HepG2 (cell line): ENCODE measurements around the gene CBFA2T2. TPM values are rescaled to one million over a fixed set of nuclear protein-coding genes. Genes with fewer than 3 reads are reported as not detected.

Experiments
- FOXO1 ChIP-seq: sonication (generic); formaldehyde crosslinking; IDR thresholded peaks from 2 replicates; pipeline ENCODE4 v1.4.0; 2020; ENCODE audit warnings: missing genetic modification reagents
- HNRNPL ChIP-seq: fragments of 200-400 bp; formaldehyde crosslinking; IDR thresholded peaks from 2 replicates; pipeline ENCODE4 v1.6.1; 2017; ENCODE audit warnings: mild to moderate bottlenecking, low read depth, low read length
- KAT7 ChIP-seq: IDR thresholded peaks from 2 replicates; pipeline ENCODE4 v1.6.1; 2018; ENCODE audit warnings: borderline replicate concordance, missing compliant biosample characterization
- MBNL3 ChIP-seq: fragments of 250-450 bp; sonication (Bioruptor Pico); conservative IDR thresholded peaks from 2 replicates; pipeline ENCODE4 v1.8.0; 2022; ENCODE audit warnings: mild to moderate bottlenecking, inconsistent platforms
- MEF2D ChIP-seq: sonication (generic); formaldehyde crosslinking; IDR thresholded peaks from 2 replicates; pipeline ENCODE4 v1.5.1; 2020; ENCODE audit warnings: mild to moderate bottlenecking, missing genetic modification reagents
- SMARCC2 ChIP-seq: fragments of 450-650 bp; IDR thresholded peaks from 2 replicates; pipeline ENCODE4 v1.6.1; 2017; ENCODE audit warnings: antibody characterized with exemption, mild to moderate bottlenecking
- STAT5B ChIP-seq: sonication (generic); formaldehyde crosslinking; IDR thresholded peaks from 2 replicates; pipeline ENCODE4 v1.4.0; 2020; ENCODE audit warnings: missing genetic modification reagents
- TSC22D2 ChIP-seq: sonication (generic); formaldehyde crosslinking; IDR thresholded peaks from 2 replicates; pipeline ENCODE4 v1.5.1; 2020; ENCODE audit warnings: missing genetic modification reagents, mild to moderate bottlenecking, borderline replicate concordance
- YEATS2 ChIP-seq: sonication (generic); formaldehyde crosslinking; IDR thresholded peaks from 2 replicates; pipeline ENCODE4 v1.4.0; 2020; ENCODE audit warnings: missing genetic modification reagents, borderline replicate concordance
- ZIK1 ChIP-seq: sonication (generic); formaldehyde crosslinking; IDR thresholded peaks from 2 replicates; pipeline ENCODE4 v1.5.0; 2020; ENCODE audit warnings: mild to moderate bottlenecking, low read depth, missing genetic modification reagents, borderline replicate concordance
- ZNF382 ChIP-seq: sonication (generic); formaldehyde crosslinking; IDR thresholded peaks from 2 replicates; pipeline ENCODE4 v1.5.0; 2020; ENCODE audit warnings: missing genetic modification reagents, mild to moderate bottlenecking, borderline replicate concordance
- ZNF614 ChIP-seq: IDR thresholded peaks from 2 replicates; pipeline ENCODE4 v1.6.1; 2018; ENCODE audit warnings: missing biosample characterization, missing genetic modification reagents, inconsistent platforms, borderline replicate concordance
- polyA plus RNA-seq, 8 experiments: library from polyadenylated mRNA; depleted of rRNA in 3 of 8; stranded (reverse) in 7 of 8; unstranded in 1 of 8; fragments of >200 nt; fragmentation: Illumina TruSeq in 4 of 8; extraction: Trizol in 4 of 8; gene quantifications; 2 replicates each; pipeline versions ENCODE4 v1.2.1 to v1.2.3, GENCODE V29; 2011 to 2016; ENCODE audit warnings: low read depth in 4 of 8, missing spikeins in 1 of 8, mixed read lengths in 1 of 8; ENCODE audit not compliant: insufficient read depth in 1 of 8
- total RNA-seq, 5 experiments: library from RNA; depleted of rRNA; stranded (reverse); fragments of >200 nt; fragmentation: Illumina TruSeq; extraction: Trizol; gene quantifications; 2 replicates each; pipeline ENCODE4 v1.2.3, GENCODE V29; 2016; ENCODE audit warnings: low read depth in 1 of 5
- TF ChIP-seq, protein P1 (sequence below): sonication (generic); formaldehyde crosslinking; IDR thresholded peaks from 2 replicates; pipeline ENCODE4 v1.4.0; 2020; ENCODE audit warnings: low read depth, mild to moderate bottlenecking, missing genetic modification reagents
- TF ChIP-seq, protein P2 (sequence below): IDR thresholded peaks from 2 replicates; pipeline ENCODE4 v1.6.1; 2016
- TF ChIP-seq, protein P3 (sequence below): sonication (generic); formaldehyde crosslinking; IDR thresholded peaks from 2 replicates; pipeline ENCODE4 v1.8.1; 2023; ENCODE audit warnings: mild to moderate bottlenecking, missing genetic modification reagents, borderline replicate concordance
- TF ChIP-seq, protein P4 (sequence below): sonication (generic); formaldehyde crosslinking; IDR thresholded peaks from 2 replicates; pipeline ENCODE4 v1.4.0; 2020; ENCODE audit warnings: missing genetic modification reagents
- TF ChIP-seq, protein P5 (sequence below): sonication (generic); formaldehyde crosslinking; IDR thresholded peaks from 2 replicates; pipeline ENCODE4 v1.4.0; 2020; ENCODE audit warnings: missing genetic modification reagents; ENCODE audit errors: not compliant biosample characterization
- TF ChIP-seq, protein P6 (sequence below): IDR thresholded peaks from 2 replicates; pipeline ENCODE4 v1.6.1; 2016; ENCODE audit warnings: low read depth, missing genetic modification reagents, missing compliant biosample characterization
- TF ChIP-seq, protein P7 (sequence below): sonication (generic); formaldehyde crosslinking; IDR thresholded peaks from 2 replicates; pipeline ENCODE4 v1.4.0; 2020; ENCODE audit warnings: missing genetic modification reagents

Gene CBFA2T2
- total and polyA plus RNA-seq, 2 of the 13 experiments (the other 11 are each of a cell fraction or from before 2014, with no cell fraction given) = 6.3 to 21.2 TPM

DNA sequence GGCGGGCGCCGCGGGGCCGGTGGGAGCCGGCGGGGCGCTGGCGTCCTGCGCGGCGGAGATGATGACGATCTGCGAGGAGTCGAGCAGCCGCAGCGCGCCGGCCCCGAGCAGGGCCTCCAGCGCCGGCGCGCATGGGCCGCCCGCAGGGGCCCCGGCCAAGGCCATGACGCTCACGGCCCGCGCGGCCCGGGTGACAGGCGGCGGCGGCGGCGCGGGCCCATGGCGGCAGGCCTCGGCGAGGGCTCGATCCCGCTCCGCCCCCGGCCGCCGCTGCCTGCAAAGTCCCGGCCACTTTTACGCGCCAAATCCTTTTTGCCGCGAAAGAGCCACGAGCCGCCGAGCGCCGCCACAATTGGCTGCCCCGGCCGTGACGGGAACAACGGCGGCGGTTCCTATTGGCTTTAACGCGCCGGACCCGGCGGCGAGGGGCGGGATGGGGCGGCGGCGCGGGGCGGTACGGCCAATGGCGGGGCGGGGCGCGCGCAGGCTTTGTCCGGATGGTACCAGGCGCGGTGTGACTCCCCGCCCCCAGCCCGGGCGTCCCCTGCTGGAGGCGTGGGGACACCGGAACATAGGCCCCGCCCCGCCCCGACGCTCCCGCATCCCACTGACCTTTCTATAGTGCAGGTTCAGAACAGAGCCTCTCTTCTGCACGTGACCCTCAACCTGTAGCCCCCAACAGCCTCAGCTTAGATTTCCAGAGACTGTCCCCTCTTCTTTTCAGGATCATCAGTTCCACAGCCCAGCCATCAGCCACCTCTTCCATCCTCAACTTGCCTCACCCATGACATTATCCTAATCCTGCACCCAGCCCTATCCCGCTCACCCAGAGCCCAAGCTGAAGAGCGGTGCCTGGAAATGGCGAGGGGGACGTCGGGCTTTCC, 196.4 kb downstream of the CBFA2T2 start, which contains the start of gene E2F1 (continued):
- TF ChIP-seq, protein P1, sequence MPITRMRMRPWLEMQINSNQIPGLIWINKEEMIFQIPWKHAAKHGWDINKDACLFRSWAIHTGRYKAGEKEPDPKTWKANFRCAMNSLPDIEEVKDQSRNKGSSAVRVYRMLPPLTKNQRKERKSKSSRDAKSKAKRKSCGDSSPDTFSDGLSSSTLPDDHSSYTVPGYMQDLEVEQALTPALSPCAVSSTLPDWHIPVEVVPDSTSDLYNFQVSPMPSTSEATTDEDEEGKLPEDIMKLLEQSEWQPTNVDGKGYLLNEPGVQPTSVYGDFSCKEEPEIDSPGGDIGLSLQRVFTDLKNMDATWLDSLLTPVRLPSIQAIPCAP (CRISPR knock-in tag) = 0 out of 2 replicates have a peak, but pooled peaks have one; percentile 23
- TF ChIP-seq, protein P2, sequence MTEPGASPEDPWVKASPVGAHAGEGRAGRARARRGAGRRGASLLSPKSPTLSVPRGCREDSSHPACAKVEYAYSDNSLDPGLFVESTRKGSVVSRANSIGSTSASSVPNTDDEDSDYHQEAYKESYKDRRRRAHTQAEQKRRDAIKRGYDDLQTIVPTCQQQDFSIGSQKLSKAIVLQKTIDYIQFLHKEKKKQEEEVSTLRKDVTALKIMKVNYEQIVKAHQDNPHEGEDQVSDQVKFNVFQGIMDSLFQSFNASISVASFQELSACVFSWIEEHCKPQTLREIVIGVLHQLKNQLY (CRISPR knock-in tag) = peak; percentile 85
- TF ChIP-seq KAT7 (CRISPR knock-in tag) (no peak), SMARCC2 (no peak), MEF2D (CRISPR knock-in tag) (peak; percentile 36; the same call in 1 of the 2 replicates), HNRNPL (no peak), STAT5B (CRISPR knock-in tag) (no peak; the same call in none of the 2 replicates), TSC22D2 (CRISPR knock-in tag) (no peak; the same call in 1 of the 2 replicates), MBNL3 (CRISPR knock-in tag) (peak; percentile 82; the same call in 1 of the 2 replicates), ZIK1 (CRISPR knock-in tag) (peak; percentile 71; the same call in 1 of the 2 replicates), ZNF614 (peak; percentile 44; the same call in 1 of the 2 replicates), ZNF382 (CRISPR knock-in tag) (no peak), YEATS2 (peak; percentile 88), FOXO1 (peak; percentile 60)
- TF ChIP-seq, protein P3, sequence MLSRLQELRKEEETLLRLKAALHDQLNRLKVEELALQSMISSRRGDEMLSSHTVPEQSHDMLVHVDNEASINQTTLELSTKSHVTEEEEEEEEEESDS (CRISPR knock-in tag) = peak; percentile 83
- TF ChIP-seq, protein P4, sequence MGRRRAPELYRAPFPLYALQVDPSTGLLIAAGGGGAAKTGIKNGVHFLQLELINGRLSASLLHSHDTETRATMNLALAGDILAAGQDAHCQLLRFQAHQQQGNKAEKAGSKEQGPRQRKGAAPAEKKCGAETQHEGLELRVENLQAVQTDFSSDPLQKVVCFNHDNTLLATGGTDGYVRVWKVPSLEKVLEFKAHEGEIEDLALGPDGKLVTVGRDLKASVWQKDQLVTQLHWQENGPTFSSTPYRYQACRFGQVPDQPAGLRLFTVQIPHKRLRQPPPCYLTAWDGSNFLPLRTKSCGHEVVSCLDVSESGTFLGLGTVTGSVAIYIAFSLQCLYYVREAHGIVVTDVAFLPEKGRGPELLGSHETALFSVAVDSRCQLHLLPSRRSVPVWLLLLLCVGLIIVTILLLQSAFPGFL (CRISPR knock-in tag) = no peak
- TF ChIP-seq, protein P5, sequence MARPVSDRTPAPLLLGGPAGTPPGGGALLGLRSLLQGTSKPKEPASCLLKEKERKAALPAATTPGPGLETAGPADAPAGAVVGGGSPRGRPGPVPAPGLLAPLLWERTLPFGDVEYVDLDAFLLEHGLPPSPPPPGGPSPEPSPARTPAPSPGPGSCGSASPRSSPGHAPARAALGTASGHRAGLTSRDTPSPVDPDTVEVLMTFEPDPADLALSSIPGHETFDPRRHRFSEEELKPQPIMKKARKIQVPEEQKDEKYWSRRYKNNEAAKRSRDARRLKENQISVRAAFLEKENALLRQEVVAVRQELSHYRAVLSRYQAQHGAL (CRISPR knock-in tag) = peak; percentile 80
- TF ChIP-seq, protein P6, sequence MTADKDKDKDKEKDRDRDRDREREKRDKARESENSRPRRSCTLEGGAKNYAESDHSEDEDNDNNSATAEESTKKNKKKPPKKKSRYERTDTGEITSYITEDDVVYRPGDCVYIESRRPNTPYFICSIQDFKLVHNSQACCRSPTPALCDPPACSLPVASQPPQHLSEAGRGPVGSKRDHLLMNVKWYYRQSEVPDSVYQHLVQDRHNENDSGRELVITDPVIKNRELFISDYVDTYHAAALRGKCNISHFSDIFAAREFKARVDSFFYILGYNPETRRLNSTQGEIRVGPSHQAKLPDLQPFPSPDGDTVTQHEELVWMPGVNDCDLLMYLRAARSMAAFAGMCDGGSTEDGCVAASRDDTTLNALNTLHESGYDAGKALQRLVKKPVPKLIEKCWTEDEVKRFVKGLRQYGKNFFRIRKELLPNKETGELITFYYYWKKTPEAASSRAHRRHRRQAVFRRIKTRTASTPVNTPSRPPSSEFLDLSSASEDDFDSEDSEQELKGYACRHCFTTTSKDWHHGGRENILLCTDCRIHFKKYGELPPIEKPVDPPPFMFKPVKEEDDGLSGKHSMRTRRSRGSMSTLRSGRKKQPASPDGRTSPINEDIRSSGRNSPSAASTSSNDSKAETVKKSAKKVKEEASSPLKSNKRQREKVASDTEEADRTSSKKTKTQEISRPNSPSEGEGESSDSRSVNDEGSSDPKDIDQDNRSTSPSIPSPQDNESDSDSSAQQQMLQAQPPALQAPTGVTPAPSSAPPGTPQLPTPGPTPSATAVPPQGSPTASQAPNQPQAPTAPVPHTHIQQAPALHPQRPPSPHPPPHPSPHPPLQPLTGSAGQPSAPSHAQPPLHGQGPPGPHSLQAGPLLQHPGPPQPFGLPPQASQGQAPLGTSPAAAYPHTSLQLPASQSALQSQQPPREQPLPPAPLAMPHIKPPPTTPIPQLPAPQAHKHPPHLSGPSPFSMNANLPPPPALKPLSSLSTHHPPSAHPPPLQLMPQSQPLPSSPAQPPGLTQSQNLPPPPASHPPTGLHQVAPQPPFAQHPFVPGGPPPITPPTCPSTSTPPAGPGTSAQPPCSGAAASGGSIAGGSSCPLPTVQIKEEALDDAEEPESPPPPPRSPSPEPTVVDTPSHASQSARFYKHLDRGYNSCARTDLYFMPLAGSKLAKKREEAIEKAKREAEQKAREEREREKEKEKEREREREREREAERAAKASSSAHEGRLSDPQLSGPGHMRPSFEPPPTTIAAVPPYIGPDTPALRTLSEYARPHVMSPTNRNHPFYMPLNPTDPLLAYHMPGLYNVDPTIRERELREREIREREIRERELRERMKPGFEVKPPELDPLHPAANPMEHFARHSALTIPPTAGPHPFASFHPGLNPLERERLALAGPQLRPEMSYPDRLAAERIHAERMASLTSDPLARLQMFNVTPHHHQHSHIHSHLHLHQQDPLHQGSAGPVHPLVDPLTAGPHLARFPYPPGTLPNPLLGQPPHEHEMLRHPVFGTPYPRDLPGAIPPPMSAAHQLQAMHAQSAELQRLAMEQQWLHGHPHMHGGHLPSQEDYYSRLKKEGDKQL (CRISPR knock-in tag) = peak; percentile 35; the same call in 1 of the 2 replicates
- TF ChIP-seq, protein P7, sequence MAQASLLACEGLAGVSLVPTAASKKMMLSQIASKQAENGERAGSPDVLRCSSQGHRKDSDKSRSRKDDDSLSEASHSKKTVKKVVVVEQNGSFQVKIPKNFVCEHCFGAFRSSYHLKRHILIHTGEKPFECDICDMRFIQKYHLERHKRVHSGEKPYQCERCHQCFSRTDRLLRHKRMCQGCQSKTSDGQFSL (CRISPR knock-in tag) = no peak
